Activated T-cell treated with anti-CD3 and anti-CD28 coated beads, Interleukin-2, amount 50 U/mL, for 4 hours (primary cell): ENCODE data around the gene ALPL. TPM values are rescaled to one million over a fixed set of nuclear protein-coding genes. Genes with fewer than 3 reads are reported as not detected.

Experiments used
- ATAC-seq, 2 donors: fragments of 200-7000 bp; cut with Tn5 transposase; one replicate each; pipeline ENCODE4 v1.10.0; 2021
- DNase-seq: peaks from one replicate; pipeline ENCODE4 v3.0.0-alpha.2; 2020
- H3K27me3 Mint-ChIP-seq: one replicate; pipeline ENCODE4 v1.8.0; 2021; ENCODE audit warnings: low read depth, mixed read lengths
- H3K36me3 Mint-ChIP-seq: one replicate; pipeline ENCODE4 v1.8.0; 2022; ENCODE audit warnings: mixed read lengths; ENCODE audit not compliant: insufficient read depth
- H3K4me1 Mint-ChIP-seq: one replicate; pipeline ENCODE4 v1.8.0; 2021; ENCODE audit warnings: low read depth, mixed read lengths
- H3K4me3 Mint-ChIP-seq: one replicate; pipeline ENCODE4 v1.8.0; 2021; ENCODE audit warnings: mild to moderate bottlenecking, moderate library complexity, mixed read lengths
- H3K9me3 Mint-ChIP-seq: one replicate; pipeline ENCODE4 v1.8.0; 2021; ENCODE audit warnings: mixed read lengths
- total RNA-seq, 3 donors: library from RNA; stranded (reverse); gene quantifications; one replicate each; pipeline ENCODE4 v1.2.1, GENCODE V29; 2021

Gene ALPL
- total RNA-seq, 3 donors from 2014 or later, result 0.33 to 0.38 (median 0.34) TPM

DNA sequence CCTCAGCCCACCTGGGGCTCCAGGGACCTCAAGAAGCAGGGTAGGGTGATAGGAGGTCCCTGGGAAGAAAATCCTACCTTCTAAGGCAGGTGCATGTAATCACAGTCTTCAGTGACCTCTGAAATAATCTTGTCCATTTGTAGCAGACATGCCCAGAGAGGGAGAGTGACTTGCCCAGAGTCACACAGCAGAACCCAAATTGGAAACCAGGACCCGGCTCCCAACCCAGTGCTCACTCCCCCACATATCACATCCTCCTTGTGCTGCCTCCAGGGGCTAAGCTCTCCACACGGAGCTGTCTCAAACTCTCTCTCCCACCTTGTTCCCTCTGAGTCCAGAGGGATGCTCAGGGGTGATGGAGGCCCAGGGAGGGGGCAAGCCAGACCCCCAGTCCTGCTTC lies 87.4 kb downstream of the ALPL start:
- H3K36me3 Mint-ChIP-seq, result no peaks in the 10 kb centered on the region
- no peak overlapping the region for H3K4me3 Mint-ChIP-seq
- no peaks in the 10 kb centered on the region for H3K9me3 Mint-ChIP-seq
- H3K4me1 Mint-ChIP-seq, result no peaks in the 10 kb centered on the region
- no peak for ATAC-seq
- no peak for DNase-seq
- peaks cover 24% of the 10 kb centered on the region for H3K27me3 Mint-ChIP-seq

DNA sequence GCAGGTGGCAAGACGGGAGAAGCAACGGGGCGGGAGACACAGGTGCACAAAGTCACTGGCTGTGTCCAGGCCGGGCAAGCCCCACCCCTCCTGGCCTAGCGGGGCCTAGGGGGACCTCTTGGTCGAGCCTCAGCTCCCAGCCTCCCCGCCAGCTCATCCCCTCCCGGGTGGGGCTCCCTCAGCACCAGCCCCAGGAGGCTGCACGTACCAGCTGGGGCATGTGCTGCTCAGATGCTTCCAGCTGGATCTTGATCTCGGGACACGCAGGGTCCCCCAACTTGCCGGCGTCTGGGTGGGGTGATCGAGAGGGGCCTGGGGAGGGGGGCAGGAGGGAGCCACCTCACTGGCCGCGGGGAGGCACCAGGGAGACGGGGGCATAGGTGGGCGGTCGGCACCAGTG lies 88.5 kb downstream of the ALPL start:
- no peaks in the 10 kb centered on the region for H3K9me3 Mint-ChIP-seq
- peaks cover 18% of the 10 kb centered on the region for H3K27me3 Mint-ChIP-seq
- DNase-seq, result no peak
- no peak for ATAC-seq
- H3K4me3 Mint-ChIP-seq, result no peak overlapping the region
- no peaks in the 10 kb centered on the region for H3K36me3 Mint-ChIP-seq
- H3K4me1 Mint-ChIP-seq, result no peaks in the 10 kb centered on the region

DNA sequence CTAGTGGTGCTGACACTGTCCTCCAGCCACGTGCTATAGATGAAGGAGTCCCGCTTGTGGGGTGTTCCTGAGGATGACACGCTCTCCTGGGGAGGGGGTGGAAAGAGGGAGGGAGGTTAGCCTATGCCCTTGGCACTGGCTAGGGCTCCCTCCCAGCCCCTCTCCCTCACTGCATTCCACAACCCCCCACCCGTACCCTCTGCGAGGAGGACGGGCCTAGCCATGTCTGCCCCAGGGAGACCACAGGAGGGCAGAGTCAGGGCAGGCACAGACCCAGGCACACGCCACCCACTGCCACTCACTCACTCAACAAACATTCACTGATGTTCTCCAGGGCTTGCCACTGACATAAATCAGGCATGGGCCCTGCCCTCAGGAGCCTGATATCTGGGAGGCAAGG lies 89.2 kb downstream of the ALPL start:
- no peaks in the 10 kb centered on the region for H3K9me3 Mint-ChIP-seq
- H3K27me3 Mint-ChIP-seq, result peaks cover 17% of the 10 kb centered on the region
- no peaks in the 10 kb centered on the region for H3K36me3 Mint-ChIP-seq
- DNase-seq, result no peak
- H3K4me1 Mint-ChIP-seq, result no peaks in the 10 kb centered on the region
- ATAC-seq, result no peak
- no peak overlapping the region for H3K4me3 Mint-ChIP-seq

DNA sequence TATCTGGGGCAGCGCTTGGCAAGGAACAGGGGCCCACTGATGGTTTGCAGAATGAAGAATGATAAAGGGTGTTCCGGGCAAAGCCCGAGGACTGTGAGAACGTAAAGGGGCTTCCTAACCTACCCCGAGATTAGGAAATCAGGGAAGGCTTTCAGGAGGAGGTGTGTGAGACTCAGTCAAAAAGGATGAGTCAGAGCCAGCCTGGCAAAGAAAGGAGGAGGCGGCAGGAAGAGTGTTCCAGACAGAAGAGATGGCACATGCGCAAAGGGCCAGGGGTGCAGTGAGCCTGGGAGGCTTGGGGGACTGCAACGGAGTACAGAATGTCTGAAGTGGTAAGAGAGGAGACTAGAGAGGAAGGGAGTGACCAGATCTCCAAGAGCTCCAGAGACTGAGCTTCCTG lies 89.7 kb downstream of the ALPL start:
- no peaks in the 10 kb centered on the region for H3K4me1 Mint-ChIP-seq

DNA sequence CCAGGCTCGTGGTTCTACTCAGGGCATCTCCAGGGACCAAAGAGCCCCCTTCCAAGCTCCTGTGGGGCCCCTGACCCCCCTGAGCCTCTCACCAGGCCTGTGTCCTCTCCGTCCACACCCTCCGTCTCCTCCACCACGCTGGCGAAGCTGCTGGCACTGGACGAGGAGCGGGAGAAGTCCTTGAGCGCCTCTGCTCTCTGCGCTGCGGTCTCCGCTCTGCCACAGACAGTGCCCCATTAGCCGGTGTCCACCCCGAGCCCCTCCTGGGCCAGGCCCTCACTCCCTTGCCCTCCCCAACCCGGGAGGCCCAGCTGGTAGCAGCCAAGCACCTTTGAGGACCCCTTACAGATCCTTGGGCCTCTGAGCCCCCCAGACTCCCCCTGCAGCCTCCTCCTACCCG lies 90.2 kb downstream of the ALPL start:
- Mint-ChIP-seq H3K4me1 (no peaks in the 10 kb centered on the region), H3K27me3 (peaks cover 13% of the 10 kb centered on the region), H3K4me3 (no peak overlapping the region), H3K9me3 (no peaks in the 10 kb centered on the region), H3K36me3 (no peaks in the 10 kb centered on the region)
- ATAC-seq (no peak), DNase-seq (no peak)

More for the DNA sequence above, 89.7 kb downstream of the ALPL start:
- Mint-ChIP-seq H3K9me3 (no peaks in the 10 kb centered on the region), H3K4me3 (no peak overlapping the region), H3K36me3 (no peaks in the 10 kb centered on the region), H3K27me3 (peaks cover 17% of the 10 kb centered on the region)
- ATAC-seq (no peak), DNase-seq (no peak)

DNA sequence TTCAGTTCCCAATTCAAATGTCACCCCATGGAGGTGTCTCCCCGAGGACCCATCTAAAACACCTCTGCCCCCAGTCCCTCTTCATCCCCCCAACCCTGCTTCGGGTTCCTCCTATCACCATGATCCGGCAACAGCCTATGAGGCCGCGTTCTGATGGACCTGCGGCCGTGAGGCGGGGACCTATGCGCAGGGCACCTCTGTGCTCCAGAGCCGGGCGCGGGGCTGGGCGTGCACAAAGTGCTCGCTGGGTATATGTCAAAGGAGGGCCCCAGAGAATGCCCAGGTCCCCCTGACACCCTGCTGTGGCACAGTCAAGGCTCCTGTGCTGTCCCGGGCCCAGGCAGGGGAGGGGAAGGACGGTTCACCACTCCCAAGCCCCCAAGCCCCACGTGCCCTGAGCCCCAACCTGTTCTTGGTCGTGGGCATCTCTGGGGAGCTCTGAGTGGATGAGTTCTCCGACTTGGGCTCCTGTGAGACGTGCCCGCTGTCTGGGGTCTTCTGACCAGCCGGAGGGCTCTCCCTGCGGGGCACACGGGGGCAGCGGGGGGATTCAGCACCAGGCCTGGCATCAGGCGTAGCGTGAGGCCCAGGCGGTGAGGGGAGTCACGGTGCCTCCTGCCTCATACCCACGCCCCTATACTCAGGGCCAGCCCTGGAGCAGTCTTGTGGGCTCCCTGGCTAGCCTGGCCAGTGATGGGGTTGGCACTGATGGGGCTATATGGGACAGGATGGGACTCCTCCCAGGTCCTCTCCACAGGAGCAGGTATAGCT lies 92.2 kb downstream of the ALPL start:
- peaks cover 7% of the 10 kb centered on the region for H3K27me3 Mint-ChIP-seq
- no peak for ATAC-seq

DNA sequence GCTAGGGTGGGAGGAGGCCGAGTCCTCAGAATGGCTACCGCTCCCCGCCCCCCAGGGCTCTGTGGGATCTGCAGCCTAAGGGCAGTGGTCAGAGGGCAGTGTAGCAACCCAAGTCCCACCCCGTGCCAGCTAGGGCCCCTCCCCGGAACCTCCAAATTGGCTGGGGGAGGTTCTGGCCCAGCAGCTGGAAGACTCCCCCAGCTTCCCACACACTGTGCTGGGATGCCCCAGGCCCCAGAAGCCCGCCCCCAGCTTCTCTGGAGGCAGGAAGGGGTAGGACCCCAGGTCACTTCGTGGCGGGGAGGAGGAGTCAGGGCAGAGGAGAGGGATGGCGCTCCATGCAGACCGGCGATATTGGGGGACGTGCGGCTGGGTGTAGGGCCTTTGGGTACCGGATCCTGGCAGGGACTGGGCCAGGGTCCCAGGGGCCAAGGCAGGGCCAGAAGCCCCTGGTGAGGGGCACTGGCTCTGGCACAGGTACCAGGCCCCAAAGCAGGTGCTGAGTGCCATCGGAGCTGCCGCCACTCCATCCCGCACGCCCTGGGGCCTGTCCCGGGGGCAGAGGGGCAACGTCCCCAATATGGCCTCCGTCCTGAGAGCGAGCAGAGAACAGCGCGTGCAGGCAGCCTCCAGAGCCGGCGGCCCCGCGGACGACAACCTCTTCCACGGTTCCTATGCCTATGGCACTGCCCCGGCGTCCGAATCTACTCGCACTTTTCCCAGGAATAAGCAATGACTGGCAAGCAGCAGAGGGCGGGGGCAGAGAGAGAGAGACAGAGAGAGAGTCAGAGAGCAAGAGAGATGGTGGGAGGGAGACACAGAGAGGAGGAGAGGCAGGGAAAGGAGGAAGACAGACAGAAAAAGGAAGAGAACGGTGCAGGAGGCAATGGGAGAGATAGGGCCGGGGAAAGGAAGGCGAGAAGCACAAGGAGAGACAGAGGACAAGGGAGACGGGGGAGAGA lies 94.2 kb downstream of the ALPL start:
- no peak for DNase-seq
- H3K9me3 Mint-ChIP-seq, result no peaks in the 10 kb centered on the region
- H3K4me1 Mint-ChIP-seq, result peaks cover 9% of the 10 kb centered on the region
- H3K27me3 Mint-ChIP-seq, result peaks cover 15% of the 10 kb centered on the region
- no peak for ATAC-seq
- no peak overlapping the region for H3K4me3 Mint-ChIP-seq
- H3K36me3 Mint-ChIP-seq, result no peaks in the 10 kb centered on the region

More for the DNA sequence above, 92.2 kb downstream of the ALPL start:
- H3K36me3 Mint-ChIP-seq, result no peaks in the 10 kb centered on the region
- no peak overlapping the region for H3K4me3 Mint-ChIP-seq
- no peaks in the 10 kb centered on the region for H3K4me1 Mint-ChIP-seq
- H3K9me3 Mint-ChIP-seq, result no peaks in the 10 kb centered on the region
- no peak for DNase-seq

DNA sequence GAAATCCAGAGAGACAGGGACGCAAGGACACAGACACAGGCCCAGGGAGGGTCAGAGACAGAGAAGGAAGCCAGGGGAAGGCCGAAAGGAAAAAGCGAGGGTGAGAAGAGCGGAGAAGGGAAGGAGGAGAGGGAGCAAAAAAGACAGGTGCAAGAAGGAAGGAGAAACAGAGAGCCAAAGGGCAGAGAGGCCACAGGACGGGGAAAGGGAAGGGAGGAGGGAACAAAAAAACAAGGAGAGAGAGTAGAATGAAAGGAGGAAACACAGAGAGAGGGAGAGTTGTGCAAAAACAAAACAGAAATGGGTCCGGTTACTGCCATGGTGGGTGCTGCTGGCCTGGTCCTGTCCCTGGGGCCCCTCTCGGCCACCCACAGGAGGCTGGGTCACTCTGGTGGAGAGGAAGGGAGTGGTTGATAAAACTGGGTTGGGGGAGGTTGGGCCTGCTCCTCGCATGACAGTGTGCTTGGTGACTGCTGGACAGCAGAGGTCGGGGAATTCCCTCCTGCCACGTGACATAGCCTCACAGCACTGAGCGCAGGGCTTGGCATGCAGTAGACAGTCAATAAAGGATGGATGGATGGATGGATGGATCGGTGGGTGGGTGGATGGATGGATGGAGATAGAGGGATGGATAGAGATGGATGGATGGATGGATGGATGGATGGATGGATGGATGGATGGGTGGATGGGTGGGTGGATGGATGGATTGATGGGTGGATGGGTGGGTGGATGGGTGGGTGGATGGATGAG lies 95.2 kb downstream of the ALPL start:
- Mint-ChIP-seq H3K9me3 (no peaks in the 10 kb centered on the region), H3K4me1 (peaks cover 9% of the 10 kb centered on the region), H3K36me3 (no peaks in the 10 kb centered on the region), H3K4me3 (no peak overlapping the region), H3K27me3 (peaks cover 15% of the 10 kb centered on the region)
- no peak for DNase-seq
- ATAC-seq, result no peak

DNA sequence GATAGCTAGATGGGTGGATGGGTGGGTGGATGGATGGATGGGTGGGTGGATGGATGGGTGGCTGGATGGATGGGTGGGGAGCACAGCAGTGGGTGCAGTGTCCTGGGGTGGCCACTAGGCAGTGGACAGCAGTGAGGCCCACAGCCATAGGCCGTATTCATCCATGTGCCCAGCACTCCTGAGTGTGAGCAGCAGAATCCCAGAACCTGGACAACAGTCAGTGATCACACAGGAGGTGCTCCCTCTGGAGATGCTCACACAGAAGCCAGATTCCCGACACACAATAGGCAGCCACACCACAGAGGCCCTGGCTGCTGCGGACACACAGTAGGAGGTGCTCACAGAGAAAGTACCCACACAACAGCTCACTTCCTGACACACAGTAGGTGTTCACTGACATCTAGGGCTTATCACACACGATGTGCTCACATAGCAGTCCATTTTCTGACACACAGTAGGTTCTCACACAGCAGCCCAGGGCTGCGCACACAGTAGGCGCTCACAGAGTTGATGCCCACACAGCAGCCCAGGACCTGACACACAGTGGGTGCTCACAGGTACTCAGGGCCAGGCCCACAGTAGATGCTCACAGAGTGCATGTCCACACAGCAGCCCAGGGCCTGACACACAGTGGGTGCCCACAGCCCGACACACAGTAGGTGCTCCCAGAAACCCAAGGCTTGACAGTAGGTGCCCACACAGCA lies 95.9 kb downstream of the ALPL start:
- no peak for DNase-seq
- Mint-ChIP-seq H3K4me3 (no peak overlapping the region), H3K36me3 (no peaks in the 10 kb centered on the region), H3K4me1 (peaks cover 9% of the 10 kb centered on the region), H3K27me3 (peaks cover 13% of the 10 kb centered on the region), H3K9me3 (no peaks in the 10 kb centered on the region)
- ATAC-seq, result no peak

DNA sequence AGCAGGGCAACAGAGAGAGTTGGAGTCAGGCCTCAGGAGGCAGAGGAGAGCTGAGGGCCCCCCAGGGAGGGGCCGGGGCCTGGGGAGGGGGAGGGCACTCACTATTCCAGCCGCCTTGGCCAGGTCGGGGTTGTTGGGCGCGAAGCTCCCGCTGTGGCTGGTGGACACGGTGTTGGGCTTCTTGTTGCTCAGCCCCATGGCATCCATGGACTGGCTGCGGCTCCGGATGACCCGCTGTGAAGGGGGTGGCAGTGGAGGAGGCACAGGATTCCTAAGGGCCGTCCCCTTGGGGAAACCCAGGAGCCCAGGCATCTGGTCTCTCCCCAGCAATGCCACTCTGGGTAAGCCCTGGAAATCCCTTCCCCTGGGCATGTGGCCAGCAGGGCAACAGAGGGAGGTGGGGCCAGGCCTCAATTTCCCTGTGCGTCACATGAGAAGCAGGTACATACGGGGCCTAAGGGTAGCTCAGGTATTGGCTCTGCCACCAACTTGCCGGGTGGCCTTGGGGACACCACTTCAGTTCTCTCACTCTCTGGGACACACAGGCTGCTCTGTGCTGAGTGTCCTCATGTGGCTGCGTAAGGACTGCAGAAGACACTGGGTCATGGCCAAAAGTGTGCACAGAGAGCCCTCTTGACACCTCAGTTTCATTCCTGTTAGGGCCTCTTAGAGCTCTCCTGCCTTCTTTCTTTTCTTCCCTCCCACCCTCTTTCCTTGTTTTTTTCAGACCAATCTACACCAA lies 96.9 kb downstream of the ALPL start:
- Mint-ChIP-seq H3K36me3 (no peaks in the 10 kb centered on the region), H3K9me3 (no peaks in the 10 kb centered on the region), H3K4me1 (peaks cover 9% of the 10 kb centered on the region), H3K4me3 (no peak overlapping the region), H3K27me3 (peaks cover 13% of the 10 kb centered on the region)
- DNase-seq (no peak), ATAC-seq (no peak)

DNA sequence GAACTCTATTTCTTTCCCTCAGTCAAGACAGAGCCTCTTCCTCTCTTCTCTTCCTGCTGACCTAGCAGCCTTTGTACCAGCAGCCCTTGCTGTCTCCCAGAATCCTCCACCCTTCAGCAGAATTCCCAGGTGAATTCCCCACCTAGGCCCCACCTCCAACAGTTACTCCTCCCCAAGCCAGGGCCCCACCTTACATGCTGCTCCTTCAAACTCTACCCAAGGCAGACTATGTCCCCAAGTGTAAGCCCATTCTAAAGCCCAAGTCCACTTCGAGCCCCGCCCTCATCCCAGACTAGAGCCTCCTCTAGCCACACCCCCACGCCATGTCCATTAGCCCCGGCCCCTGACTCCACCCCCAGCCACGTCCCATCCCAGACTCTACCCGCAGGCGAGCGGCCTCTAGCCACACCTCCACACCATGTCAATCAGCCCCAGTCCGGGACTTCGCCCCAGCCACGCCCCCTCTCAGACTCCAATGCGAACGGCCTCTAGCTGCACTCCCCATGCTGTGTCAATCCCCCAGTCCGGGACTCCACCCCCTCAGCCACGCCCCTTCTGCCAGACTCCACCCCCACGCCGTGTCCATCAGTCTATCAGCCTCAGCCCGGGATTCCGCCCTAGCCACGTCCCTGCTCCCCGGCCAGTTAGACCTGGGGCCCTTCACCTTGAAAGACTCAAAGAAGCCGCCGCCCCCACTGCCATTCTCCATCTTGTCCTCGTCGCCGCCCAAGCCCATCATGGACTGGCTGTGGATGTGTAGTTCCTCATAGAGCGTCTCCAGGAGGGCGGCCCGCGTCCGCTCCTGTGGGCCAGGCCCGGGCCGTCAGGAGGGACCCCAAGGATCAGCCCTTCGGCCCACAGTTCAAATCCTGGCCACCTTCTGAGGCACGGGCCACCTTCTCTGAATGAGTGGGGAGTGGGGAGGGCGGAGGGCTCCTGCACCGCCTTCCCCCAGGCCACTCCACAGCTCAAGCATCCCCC lies 98.6 kb downstream of the ALPL start:
- Mint-ChIP-seq H3K27me3 (peaks cover 13% of the 10 kb centered on the region), H3K4me1 (peaks cover 9% of the 10 kb centered on the region), H3K36me3 (no peaks in the 10 kb centered on the region), H3K4me3 (peak overlapping the region; percentile 14), H3K9me3 (no peaks in the 10 kb centered on the region)
- DNase-seq, result peak; percentile 8
- ATAC-seq, result peak; percentile 80 to 88

DNA sequence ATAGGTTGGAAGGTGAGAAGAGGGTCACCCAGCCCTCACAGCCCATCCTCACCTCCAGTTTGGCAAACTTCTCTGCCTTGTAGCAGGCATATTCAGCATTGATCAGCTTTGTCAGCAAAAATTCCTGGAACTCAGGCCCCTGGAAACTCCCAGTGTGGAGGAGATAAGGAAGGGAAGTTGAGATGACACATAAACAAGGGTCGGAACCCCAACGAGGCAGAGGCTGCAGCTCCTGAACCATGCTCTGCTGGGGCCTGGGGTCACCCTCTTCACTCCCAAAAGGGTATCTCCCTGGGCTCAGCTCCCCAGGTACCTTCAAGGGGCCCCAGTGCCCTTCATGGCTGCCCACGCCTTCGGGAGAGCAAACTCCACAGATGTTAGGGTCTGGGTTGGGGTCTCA lies 99.6 kb downstream of the ALPL start:
- Mint-ChIP-seq H3K4me3 (no peak overlapping the region), H3K9me3 (no peaks in the 10 kb centered on the region), H3K4me1 (peaks cover 9% of the 10 kb centered on the region), H3K27me3 (peaks cover 13% of the 10 kb centered on the region), H3K36me3 (no peaks in the 10 kb centered on the region)
- DNase-seq, result no peak
- ATAC-seq, result no peak
